CD1c-positive myeloid dendritic cell (primary cell): ENCODE measurements around the gene ZNF555.
A peak's percentile ranks its signal among the peaks of the same experiment; 100 is the strongest.
"Not testable (repeated sequence)": the region's sequence is repeated elsewhere in the genome, so short reads cannot be mapped to it uniquely, and the experiment has no call there.

Experiments used
- DNase-seq: peaks from one replicate; pipeline ENCODE4 v3.0.0-alpha.2; 2016; ENCODE audit errors: extremely low spot score

The ZNF555 gene

DNA sequence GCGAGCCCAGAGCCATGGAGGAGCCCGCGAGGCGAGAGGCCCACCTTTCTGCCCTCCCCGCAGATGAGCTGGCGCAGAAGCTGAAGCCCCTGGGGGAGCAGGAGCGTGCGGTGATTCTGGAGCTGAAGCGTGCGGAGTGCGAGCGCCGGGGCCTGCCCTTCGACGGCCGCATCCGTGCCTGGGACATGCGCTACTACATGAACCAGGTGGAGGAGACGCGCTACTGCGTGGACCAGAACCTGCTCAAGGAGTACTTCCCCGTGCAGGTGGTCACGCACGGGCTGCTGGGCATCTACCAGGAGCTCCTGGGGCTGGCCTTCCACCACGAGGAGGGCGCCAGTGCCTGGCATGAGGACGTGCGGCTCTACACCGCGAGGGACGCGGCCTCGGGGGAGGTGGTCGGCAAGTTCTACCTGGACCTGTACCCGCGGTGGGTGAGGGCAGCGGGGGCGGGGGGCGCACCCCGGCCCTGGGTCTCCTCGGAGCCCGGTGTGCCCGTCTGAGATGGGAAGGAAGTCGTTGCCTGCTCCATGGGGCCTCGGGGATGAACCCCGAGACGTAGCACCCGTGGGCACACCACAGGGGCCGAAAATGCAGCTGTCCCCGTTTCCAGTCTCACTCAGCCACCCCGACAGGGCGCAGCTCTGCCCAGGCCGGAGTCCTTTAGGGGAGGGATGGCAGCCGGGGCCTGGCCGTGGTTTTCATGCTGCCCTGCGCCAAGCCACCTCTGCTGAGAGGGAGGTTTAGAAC lies 33.7 kb upstream of the ZNF555 start:
- no peak for DNase-seq

DNA sequence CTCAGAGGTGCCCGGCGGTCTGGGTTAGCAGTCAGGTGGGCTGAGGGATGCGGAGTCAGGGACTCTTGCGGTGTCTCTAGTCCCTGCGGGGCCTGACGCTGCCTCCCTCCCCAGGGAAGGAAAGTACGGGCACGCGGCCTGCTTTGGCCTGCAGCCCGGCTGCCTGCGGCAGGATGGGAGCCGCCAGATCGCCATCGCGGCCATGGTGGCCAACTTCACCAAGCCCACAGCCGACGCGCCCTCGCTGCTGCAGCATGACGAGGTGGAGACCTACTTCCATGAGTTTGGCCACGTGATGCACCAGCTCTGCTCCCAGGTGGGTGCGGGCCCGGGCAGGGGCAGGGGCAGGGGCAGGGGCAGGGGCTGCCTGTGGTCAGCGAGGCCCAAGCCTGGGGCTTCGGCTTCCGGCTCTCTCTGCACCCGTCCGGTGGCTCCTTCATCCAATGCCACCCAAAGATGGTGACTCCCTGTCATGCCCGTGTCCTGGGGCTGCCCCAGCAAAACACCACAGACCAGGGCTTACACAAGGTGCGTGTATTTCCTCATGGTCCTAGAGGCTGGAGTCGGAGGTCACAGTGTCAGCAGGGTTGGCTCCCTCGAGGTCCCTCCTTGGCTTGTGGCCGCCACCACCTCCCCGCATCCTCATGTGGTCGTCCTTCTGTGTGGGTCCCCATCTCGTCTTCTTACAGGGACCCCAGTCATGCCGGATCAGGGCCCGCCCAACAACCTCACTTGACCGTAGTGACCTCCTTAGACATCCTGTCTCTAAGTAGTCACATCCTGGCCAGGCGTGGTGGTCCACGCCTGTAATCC lies 32.9 kb upstream of the ZNF555 start:
- no peak for DNase-seq

DNA sequence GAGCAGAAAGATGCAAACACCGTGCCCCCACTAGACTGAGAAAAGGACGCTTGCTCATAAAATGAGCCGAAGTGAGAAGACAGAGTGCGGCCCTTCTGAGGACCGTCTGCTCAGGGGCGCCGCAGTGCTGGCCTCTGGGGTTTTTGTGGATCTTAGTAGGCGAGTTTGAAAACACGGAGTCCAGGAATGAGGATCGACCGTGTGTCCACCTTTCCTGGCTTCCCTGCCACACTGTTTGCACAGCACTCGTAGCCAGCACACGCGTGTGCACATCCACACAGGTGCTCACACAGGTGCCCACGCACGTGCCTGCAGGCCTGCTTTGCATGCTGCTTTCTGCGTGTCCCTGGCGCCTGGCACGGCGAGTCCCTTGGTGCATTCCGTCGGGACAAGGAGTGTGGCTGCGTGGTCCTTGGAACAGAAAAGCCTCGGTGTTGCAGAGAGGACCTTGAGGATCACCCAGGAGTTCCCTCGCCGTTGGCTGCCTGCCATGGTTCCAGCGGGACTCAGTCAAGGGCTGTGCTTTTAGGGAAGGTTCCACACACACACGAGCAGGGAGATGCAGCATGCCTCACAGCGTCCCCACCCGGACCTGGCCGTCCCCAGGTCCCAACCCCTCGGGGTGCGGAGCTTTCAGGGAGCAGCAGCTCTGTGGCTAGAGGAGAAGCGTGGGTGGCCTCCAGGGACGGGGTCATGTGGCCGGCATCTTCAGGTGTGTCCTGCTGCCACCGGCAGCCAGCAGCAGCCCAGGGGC lies 31.7 kb upstream of the ZNF555 start:
- no peak for DNase-seq

DNA sequence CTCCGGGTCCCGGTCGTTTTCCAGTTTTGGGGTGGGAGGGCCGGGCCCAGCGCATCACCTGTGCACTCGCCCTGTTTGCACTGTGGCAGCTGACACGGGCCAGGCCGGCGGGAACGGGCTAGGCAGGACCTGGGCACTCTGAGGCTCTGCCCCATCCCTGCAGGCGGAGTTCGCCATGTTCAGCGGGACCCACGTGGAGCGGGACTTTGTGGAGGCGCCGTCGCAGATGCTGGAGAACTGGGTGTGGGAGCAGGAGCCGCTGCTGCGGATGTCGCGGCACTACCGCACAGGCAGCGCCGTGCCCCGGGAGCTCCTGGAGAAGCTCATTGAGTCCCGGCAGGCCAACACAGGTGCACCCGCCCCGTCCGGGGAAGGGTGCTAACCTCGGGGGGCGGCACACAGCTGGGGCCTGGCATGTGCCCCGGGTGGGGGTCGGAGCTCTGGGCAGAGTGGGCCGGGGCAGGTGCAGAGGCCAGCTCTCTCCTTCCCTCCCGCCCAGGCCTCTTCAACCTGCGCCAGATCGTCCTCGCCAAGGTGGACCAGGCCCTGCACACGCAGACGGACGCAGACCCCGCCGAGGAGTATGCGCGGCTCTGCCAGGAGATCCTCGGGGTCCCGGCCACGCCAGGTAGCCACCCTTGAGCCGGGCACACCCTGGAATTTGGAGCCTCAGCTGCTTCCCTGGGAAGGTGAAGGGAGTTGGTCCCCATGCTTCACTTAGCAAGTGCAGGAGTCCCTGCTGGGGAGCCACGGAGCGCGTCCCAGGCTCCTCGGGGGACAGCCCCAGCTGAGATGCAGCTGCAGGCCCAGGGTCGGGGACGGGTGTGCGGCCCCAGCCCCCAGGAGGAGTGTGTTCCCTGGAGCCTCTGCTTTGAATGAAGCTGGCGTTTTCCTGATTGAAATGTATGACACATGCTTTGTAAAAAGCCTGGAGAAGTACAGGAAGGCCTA lies 30.9 kb upstream of the ZNF555 start:
- no peak for DNase-seq

DNA sequence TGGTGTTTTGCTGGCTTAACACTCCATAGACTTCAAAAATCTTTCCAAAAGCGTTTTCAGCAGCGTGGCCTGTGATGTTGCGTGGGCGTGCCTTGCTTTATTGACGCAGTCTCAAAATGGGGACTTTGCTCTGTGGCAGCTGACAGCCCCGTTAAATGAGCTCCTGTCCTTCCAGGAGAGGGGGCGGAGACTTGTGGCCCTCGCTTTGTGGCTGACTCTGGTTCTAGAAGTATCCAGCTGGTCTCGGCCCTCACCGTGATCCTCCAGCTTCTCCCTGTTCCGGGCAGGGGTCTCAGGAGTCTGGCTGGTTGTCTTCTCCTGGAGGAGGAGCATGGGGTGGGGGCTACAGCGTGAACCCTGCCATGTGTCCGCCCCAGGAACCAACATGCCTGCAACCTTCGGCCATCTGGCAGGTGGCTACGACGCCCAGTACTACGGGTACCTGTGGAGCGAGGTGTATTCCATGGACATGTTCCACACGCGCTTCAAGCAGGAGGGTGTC lies 30.0 kb upstream of the ZNF555 start:
- DNase-seq: no peak

DNA sequence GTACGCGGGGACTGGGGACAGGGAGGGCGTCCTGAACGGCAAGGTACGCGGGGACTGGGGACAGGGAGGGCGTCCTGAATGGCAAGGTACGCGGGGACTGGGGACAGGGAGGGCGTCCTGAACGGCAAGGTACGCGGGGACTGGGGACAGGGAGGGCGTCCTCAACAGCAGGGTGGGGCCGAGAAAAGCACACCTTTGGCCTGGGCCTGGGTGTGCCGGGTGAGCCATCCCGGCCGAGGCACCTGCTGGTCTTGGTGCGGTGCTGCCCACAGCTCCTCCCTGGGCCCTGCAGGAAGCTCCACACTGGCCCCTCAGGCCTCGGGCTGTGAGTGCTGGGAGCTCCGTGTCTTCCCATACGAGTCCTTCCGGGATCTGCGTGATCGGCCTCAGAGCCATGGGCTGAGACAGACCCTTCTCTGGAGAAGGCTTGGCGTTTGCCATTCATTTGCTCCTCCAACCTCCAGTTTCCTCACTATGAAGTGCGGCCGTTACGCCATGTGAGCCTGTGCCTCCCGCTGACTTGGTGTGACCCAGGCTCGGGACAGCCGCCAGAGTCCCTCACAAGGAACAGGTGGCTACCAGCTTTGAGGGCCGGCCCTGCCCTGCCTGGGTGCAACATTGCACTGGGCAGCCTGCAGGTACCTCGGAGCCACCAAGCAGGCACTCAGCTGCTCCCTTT lies 29.4 kb upstream of the ZNF555 start:
- no peak for DNase-seq

DNA sequence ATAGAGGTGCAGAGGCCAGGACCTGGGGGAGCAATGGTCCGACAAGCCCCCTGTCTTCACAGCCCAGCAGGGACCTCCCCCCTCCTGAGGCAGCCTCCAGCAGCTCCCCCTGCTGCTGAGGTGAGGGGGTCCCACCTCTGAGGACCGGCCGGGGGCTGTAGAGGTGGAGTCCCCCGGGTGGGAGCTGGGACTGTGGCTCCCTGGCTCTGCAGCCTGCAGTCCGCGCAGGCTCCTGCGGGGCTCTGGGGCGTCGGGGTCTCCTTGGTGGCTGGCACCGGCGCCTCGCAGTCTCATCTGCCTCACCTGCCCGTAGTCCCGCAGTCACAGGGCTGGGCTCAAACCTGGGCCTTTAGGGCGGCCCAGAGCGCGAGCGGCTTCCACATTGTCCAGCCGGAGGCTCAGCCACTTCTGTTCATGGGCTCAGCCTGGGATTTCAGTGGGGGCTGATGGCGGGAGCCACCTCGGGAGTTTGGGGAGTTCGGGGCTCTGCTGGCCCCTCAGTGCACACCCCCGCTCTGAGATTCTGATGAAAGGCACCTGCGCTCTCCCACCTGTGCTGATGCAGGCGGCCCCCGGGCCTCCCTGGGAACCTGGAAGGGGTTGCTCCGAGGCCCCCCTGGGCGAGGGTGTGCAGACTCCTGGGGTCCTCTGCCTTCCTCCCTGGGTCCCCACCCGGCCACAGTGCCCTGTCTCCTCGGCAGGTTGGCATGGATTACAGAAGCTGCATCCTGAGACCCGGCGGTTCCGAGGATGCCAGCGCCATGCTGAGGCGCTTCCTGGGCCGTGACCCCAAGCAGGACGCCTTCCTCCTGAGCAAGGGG lies 28.7 kb upstream of the ZNF555 start:
- no peak for DNase-seq

DNA sequence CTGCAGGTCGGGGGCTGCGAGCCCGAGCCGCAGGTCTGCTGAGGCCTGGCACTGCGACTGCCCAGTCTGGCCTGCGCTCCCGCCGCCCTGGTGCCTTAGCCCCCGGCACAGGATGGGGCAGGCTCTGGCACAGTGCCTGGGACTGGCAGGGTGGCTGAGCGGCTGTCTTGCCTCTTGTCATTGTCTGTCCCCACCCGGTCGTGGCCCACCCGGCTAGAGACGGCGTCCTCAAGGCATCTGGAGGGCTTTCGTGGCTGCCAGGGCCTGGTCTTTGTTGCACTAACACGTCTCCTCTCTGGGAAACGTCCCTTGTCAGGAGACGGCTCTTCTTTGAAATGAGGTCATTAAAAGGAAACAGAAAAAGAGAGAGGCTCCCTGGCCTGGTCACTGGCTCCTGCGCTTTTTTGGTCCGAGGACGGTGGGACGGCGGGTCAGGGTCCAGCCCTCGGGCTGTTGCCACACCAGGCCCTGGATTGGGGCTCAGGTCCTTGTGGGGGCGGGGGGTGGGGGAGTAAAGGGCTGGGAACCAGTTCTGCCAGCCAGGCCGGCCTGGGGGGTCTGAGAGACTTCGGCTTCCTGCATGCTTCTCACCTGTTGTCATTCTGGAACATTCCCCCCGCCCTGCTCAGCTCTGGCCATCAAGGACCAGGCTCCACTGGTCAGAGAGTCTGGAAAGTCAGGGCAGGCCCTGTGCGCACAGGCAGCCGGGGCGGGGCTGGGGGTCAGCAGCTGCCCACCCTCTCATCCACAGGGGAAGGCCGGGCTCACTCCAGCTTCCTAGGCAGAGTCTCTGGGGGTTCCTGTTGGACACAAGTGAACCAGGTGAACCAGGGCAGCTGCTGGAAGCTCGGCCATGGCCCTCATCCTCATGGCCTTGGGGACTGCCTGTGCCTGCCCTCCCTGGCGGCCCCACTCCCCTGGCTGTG lies 27.8 kb upstream of the ZNF555 start:
- DNase-seq: no peak

DNA sequence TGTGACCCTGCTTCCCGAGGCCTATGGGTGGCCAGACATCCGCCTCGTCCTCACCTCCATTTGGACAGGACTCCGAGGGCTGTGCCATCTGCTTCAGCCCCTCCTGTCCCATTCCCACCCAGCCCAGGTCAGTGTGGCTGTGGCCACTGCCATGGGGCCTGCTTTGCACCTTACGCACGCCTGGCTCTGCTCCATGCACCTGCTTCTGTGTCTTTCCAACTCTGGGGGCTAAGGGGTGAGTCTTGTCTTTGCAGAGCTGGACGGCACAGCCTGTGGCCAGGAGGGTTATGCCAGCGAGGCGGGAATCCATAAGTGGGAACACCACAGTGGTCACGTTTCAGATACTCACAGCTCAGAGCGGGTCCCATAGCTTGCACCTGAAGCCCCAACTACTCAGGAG lies 26.8 kb upstream of the ZNF555 start:
- no peak for DNase-seq

DNA sequence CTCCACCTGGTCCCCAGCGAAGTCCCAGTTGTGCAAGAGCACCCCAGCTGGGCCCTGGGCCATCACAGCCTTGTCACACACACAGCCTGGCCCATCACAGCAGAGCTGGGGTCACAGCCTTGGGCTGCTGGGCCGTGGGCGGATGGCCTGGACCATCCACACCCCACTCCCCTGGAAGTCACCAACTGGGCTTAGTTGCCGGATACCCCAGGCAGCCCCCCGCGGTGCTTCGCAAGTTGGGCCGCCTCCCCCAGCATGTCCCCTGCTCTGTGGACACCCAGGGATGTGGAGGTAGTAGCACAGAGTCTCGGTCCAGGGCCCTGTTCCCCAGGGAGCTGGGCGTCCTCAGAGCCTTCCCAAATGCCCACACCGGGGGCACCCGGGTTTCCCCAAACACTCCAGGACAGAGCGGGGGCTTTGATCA lies 26.1 kb upstream of the ZNF555 start:
- no peak for DNase-seq

DNA sequence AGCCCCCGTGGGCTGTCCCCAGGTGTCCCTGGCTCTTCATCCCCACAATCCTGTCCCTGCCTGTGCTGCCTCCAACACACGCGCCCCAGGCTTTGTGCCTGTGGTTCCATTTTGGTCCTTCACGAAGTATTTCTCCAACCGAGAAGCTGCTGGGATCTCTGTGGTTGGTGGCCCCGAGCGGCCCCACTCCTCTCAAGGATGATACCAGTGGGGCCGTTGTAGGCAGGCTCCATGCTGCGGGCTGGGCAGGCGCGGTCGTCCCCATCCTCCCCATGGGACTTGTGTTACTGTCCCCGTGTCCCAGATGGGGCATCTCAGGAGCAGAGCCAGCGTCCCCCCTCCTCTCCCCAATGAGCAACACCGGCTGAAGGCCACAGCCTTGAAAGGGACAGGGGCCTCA lies 25.4 kb upstream of the ZNF555 start:
- no peak for DNase-seq

DNA sequence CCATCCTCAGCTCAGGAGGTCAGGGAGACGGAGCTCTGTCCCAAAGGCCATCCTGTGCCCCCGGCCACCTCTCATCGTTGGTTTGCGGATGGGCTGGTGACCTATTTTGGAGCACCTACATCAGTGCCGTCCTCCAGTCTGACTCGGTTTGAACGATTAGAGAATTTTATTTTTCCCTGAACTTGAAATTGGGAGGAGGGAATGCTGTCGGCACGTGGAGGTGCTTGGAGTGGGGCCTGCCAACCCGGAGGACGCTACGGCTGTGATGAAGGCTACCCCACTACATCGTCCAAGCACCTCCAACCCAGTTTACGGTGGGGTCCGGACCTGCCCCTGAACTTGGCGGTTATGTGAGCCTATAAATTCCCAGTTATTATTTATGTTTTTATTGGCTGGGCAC lies 24.6 kb upstream of the ZNF555 start:
- DNase-seq: no peak

DNA sequence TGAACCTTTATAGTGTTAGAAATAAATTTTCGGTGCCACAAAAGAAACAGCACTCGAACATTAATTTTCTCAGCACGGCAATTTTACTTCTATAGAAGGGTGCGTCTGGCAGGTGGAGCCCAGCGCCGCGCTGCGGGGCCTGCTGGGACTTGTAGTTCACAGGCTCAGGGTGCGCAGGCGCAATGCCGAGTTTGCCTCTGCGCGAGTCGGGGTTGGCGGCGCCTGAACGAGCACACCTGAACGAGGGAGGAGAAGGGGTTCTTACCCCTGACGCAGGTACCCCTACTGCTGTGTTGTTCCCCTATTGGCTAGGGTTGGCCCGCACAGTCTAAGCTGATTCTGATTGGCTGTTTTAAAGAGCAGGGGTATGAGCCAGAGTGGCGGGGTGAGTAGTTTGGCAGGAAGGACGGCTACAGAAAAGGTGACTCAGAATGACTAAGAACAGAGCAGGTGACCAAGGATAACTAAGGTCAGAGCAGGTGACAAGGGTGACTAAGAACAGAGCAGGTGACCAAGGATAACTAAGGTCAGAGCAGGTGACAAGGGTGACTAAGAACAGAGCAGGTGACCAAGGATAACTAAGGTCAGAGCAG lies 23.9 kb upstream of the ZNF555 start:
- not testable (repeated sequence) for DNase-seq

DNA sequence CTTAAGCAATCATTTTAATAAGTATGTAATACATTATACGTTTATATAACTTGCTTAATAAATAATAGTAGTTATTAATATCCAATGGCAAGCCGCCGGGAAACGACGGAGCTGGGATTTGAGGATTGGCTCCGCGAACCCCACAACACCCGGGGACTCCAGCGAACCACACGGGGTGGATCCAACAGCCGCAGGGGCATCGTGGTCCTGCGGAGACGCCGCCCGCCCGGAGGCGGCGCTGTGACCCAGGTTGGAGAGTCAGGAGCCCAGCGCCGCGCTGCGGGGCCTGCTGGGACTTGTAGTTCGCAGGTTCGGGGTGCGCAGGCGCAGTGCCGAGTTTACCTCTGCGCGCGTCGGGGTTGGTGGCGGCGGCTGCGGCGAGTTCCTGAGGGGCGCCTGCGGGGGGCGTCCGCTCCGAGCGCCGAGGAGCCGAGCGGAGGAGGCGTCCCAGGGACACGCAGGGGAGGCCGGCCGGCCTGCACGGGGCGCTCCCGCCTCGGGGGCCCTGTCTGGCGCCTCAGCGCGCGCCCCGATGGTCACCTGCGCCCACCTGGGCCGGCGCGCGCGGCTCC lies 21.6 kb upstream of the ZNF555 start, which contains the start of gene ZNF554:
Gene ZNF554 (plus strand): TSS at position 329 of the 572 bp plus-strand sequence. CDS start 204 bp downstream, at position 533.
- peak; percentile 98 for DNase-seq

DNA sequence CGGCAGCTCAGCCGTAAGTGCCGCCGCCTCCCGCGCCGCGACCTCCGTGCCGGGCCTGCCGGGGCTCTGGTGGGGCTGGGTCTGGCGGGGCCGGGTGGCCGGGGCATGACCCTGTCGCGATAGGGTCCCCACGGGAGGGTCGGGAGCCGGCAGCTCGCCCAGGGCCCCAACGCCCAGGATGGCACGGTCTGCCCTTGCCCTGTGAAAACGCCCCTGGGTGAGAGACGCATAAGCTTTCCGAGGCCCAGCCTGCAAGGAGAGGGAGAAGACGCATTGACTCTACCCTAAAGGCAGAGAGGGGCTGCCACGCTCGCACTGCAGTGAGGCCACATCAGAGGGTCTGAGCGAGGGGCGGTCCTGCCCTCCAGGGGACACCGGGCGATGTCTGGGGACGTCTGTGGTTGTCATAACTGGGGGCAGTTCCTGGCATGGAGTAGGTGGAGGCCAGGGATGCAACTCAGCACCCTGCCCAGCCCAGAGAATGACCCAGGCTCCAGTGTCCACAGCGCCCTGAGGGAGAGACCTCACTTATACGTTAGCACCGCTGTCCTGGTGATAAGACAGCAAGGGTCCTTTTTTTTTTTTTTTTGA lies 21.1 kb upstream of the ZNF555 start:
- no peak for DNase-seq

DNA sequence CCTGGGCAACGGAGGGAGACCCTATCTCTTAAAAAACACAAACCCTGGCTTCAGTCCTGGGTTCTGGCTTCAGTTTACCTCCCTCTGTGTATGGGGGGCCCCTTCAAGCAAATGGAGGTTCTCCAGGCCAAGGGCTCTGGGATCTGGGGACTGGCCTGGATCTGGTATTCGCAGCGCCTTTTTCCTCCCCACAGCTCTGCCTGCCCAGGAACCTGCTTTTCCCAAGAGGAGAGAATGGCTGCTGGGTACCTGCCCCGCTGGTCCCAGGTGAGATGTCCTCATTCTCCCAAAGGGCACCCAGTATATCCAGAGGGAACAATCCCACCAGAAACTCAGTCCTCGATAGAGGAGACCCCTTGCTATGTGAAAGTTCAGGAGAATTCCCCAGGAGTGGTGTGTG lies 18.4 kb upstream of the ZNF555 start:
- DNase-seq: no peak

DNA sequence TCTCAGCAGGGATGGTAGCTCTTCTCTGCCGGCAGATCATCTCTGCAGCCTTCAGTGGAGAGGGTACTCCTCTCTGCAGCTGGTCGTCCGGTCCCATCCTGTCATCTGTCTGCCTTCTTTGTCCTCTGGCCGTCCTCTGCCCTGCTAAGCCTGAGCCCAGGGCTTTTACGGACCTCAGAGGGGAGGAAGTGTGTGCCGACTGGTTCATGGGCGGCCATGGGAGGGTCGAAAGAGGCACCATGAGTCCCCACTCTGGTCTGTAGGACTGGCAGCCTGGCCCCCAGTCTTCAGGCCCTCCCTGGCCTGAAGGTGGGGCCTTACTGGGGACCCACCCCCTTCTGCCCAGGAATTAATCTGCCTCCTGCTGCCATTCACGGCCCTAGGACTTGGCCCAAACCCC lies 17.6 kb upstream of the ZNF555 start:
- no peak for DNase-seq
